Caco-2 (cell line): Measurements from ENCODE around the gene CWC22. TPM values are rescaled to one million over a fixed set of nuclear protein-coding genes. Genes with fewer than 3 reads are reported as not detected.

Experiments
- BruUV-seq: library from RNA; stranded (reverse); fragments of 400-500 nt; replicated peaks from 2 replicates; lab custom pipeline; 2021; lab: Mats Ljungman, UMichigan
- CTCF ChIA-PET: fragments of 300-600 bp; sonication (Branson Sonifier 250); formaldehyde crosslinking; loops from one replicate; lab custom pipeline; 2022; ENCODE audit warnings: antibody characterized with exemption; lab: Charles Lee
- POLR2A ChIA-PET: fragments of 300-600 bp; sonication (Branson Sonifier 250); formaldehyde crosslinking; loops from one replicate; lab custom pipeline; 2022; ENCODE audit warnings: antibody characterized with exemption; lab: Charles Lee
- DNase-seq, 2 experiments: peaks; one replicate each; pipeline versions ENCODE4 v3.0.0 to v3.0.0-alpha.2; 2020 to 2022
- H3K27me3 ChIP-seq: replicated peaks from 2 replicates; pipeline ENCODE4 v1.6.0; 2011; ENCODE audit warnings: low read length; ENCODE audit not compliant: control insufficient read depth, insufficient read depth
- H3K36me3 ChIP-seq: 2 replicates; pipeline ENCODE4 v1.5.1; 2011; ENCODE audit warnings: low read length; ENCODE audit not compliant: control insufficient read depth, insufficient read depth
- H3K4me1 ChIP-seq: fragments of 250-450 bp; sonication (Bioruptor Pico); 2 replicates; pipeline ENCODE4 v1.5.1; 2020; ENCODE audit warnings: mild to moderate bottlenecking
- H3K4me3 ChIP-seq: 2 replicates; pipeline ENCODE4 v1.5.1; 2011; ENCODE audit warnings: low read depth, mild to moderate bottlenecking, control low read depth, low read length
- H3K9me3 ChIP-seq: fragments of 250-450 bp; sonication (Bioruptor Pico); 2 replicates; pipeline ENCODE4 v1.5.1; 2020; ENCODE audit warnings: mild to moderate bottlenecking, moderate library complexity
- H3K27ac Mint-ChIP-seq: one replicate; pipeline ENCODE4 v1.8.0; 2022; ENCODE audit warnings: mixed read lengths; ENCODE audit not compliant: unreplicated experiment
- H3K27me3 Mint-ChIP-seq: one replicate; pipeline ENCODE4 v1.8.0; 2022; ENCODE audit warnings: mixed read lengths; ENCODE audit not compliant: insufficient read depth, unreplicated experiment
- H3K36me3 Mint-ChIP-seq: one replicate; pipeline ENCODE4 v1.8.0; 2022; ENCODE audit warnings: mild to moderate bottlenecking, mixed read lengths; ENCODE audit not compliant: insufficient read depth, unreplicated experiment
- H3K4me1 Mint-ChIP-seq: one replicate; pipeline ENCODE4 v1.8.0; 2022; ENCODE audit warnings: low read depth, mixed read lengths; ENCODE audit not compliant: unreplicated experiment
- H3K4me3 Mint-ChIP-seq: one replicate; pipeline ENCODE4 v1.8.0; 2022; ENCODE audit warnings: mild to moderate bottlenecking, moderate library complexity, mixed read lengths; ENCODE audit not compliant: unreplicated experiment
- H3K9me3 Mint-ChIP-seq: one replicate; pipeline ENCODE4 v1.8.0; 2022; ENCODE audit warnings: mixed read lengths; ENCODE audit not compliant: unreplicated experiment
- intact Hi-C: fragments of 100-400 bp; cut with micrococcal nuclease; formaldehyde crosslinking; loops from one replicate; pipeline ENCODE4 v1.10.0; 2022; ENCODE audit not compliant: unreplicated experiment
- total RNA-seq: library from RNA; stranded (reverse); gene quantifications from 2 replicates; pipeline ENCODE4 v1.2.3, GENCODE V29; 2022
- TF ChIP-seq, protein P1 (sequence below), 2 experiments: fragments of 200-600 bp in 1 of 2; IDR thresholded peaks; 1 replicate in 1 of 2; 2 replicates in 1 of 2; pipeline versions ENCODE4 v1.5.1 to v1.8.0; 2011 to 2022; ENCODE audit warnings: antibody characterized with exemption in 1 of 2, control low read depth in 1 of 2, inconsistent platforms in 1 of 2, low read depth in 1 of 2, low read length in 1 of 2, mild to moderate bottlenecking in 1 of 2, moderate library complexity in 1 of 2; ENCODE audit not compliant: insufficient read depth in 1 of 2, severe bottlenecking in 1 of 2, unreplicated experiment in 1 of 2

The CWC22 gene
- total RNA-seq, 1 experiment from 2014 or later, result 20.3 TPM

DNA sequence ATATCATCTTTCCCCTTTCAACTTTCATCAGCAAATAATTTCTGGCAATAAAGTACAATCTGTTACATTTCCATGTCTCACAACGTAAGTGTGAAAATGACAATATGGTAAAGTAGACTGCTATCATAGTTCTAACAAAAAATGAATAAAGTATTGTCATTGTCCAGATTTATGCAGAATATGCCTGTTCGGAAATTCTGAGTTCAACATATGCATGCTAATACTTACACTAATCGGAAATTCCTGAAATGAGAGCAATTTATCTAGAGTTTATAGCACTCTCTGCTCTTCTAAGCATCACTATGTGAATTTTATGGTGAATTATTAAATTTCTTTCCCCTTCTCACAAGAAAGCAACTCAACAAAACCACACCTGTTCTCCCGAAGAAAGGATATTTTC, 8.1 kb downstream of the CWC22 start:
- TF ChIP-seq, protein P1, sequence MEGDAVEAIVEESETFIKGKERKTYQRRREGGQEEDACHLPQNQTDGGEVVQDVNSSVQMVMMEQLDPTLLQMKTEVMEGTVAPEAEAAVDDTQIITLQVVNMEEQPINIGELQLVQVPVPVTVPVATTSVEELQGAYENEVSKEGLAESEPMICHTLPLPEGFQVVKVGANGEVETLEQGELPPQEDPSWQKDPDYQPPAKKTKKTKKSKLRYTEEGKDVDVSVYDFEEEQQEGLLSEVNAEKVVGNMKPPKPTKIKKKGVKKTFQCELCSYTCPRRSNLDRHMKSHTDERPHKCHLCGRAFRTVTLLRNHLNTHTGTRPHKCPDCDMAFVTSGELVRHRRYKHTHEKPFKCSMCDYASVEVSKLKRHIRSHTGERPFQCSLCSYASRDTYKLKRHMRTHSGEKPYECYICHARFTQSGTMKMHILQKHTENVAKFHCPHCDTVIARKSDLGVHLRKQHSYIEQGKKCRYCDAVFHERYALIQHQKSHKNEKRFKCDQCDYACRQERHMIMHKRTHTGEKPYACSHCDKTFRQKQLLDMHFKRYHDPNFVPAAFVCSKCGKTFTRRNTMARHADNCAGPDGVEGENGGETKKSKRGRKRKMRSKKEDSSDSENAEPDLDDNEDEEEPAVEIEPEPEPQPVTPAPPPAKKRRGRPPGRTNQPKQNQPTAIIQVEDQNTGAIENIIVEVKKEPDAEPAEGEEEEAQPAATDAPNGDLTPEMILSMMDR (IDR thresholded peaks at IDR 0.05; ENCODE audit: insufficient read depth in 1 of 2, low read depth in 1 of 2, low read length in 1 of 2, severe bottlenecking in 1 of 2, unreplicated experiment in 1 of 2), result no peak
- Mint-ChIP-seq H3K4me3 (no peak overlapping the region), H3K9me3 (no peaks in the 10 kb centered on the region), H3K27ac (no peak overlapping the region), H3K27me3 (no peaks in the 10 kb centered on the region), H3K4me1 (peaks cover 14% of the 10 kb centered on the region), H3K36me3 (peaks cover 4% of the 10 kb centered on the region)
- Histone ChIP-seq H3K27me3 (no peaks in the 10 kb centered on the region), H3K4me1 (peaks cover 13% of the 10 kb centered on the region; the same call in 1 of the 2 replicates), H3K9me3 (no peaks in the 10 kb centered on the region), H3K36me3 (no peaks in the 10 kb centered on the region), H3K4me3 (no peak overlapping the region)
- intact Hi-C loops, result no loop called here
- DNase-seq, result no peak
- CTCF ChIA-PET, result no interaction called here
- POLR2A ChIA-PET, result no interaction called here
- no TSS peak for BruUV-seq

DNA sequence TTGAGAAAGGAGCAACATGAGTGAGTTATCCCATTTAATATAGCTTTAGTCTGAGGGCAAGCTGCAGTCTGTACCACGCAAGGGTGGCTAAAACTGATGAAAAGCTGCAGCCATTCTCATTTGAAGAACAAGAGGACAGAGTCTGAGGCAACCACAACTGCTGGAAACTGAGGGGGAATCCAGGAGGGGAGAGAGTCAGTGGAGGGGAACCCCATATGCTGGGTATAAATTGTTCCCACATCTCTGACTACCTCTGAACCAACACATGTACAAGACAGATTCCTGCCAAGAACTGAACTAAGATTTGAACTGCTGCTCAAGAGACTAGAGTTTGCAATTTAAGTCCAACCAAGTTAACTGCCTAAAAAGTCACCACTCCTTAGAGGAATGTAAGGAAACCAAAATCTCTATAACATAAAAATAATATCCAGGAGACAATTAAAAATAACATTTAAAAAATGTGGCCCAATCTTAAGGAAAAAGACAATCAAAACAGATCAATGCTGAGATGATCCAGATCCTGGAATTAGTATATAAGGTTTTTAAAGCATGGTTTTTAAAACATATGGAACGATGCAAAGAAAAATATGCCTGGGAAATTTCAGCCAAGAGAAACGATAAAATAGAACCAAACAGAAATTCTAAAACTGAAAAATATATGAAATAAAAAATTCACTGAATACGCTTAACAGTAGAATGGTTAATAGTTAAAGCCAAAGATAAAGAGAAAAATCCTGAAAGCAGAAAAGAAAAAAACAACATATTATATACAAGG, 11.2 kb downstream of the CWC22 start:
- POLR2A ChIA-PET, result no interaction called here
- peaks cover 4% of the 10 kb centered on the region for H3K36me3 Mint-ChIP-seq
- no peaks in the 10 kb centered on the region for H3K27me3 Mint-ChIP-seq
- H3K36me3 ChIP-seq, result peaks cover 1% of the 10 kb centered on the region
- CTCF ChIA-PET, result no interaction called here
- no peak for DNase-seq
- no TSS peak for BruUV-seq
- no peaks in the 10 kb centered on the region for H3K4me1 Mint-ChIP-seq
- TF ChIP-seq, protein P1 (IDR thresholded peaks at IDR 0.05; ENCODE audit: insufficient read depth in 1 of 2, low read depth in 1 of 2, low read length in 1 of 2, severe bottlenecking in 1 of 2, unreplicated experiment in 1 of 2), result no peak
- no peak overlapping the region for H3K4me3 Mint-ChIP-seq
- H3K9me3 Mint-ChIP-seq, result no peaks in the 10 kb centered on the region
- H3K27ac Mint-ChIP-seq, result no peak overlapping the region
- H3K4me3 ChIP-seq, result no peak overlapping the region
- H3K9me3 ChIP-seq, result no peaks in the 10 kb centered on the region
- intact Hi-C loops, result no loop called here
- H3K27me3 ChIP-seq, result no peaks in the 10 kb centered on the region
- no peaks in the 10 kb centered on the region for H3K4me1 ChIP-seq

DNA sequence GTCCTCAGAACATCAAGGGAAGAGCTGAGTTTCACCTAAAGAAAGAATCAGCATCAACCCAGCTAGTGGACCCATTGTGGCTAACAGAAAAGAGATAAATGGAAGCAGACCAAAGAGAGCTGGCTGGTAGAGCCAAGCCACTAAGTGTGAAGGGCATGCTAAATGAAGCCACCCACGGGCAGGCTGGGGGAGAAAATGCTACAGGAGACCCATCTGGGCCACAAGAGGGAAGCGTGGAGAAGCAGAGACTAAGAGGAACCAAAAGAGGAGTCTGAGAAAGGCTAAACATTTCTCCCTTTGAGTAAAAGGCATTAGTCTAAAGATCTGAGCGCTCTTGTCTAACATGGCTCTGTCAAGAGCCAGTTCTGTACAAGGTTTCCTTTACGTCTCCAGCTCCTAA, 15.8 kb downstream of the CWC22 start:
- BruUV-seq, result no TSS peak
- peak; percentile 24 to 39 for DNase-seq
- Mint-ChIP-seq H3K4me1 (no peaks in the 10 kb centered on the region), H3K9me3 (no peaks in the 10 kb centered on the region), H3K27ac (no peak overlapping the region), H3K36me3 (peaks cover 11% of the 10 kb centered on the region), H3K27me3 (no peaks in the 10 kb centered on the region), H3K4me3 (no peak overlapping the region)
- no peaks in the 10 kb centered on the region for H3K27me3 ChIP-seq
- no peaks in the 10 kb centered on the region for H3K9me3 ChIP-seq
- H3K36me3 ChIP-seq, result peaks cover 1% of the 10 kb centered on the region
- POLR2A ChIA-PET, result no interaction called here
- no peak overlapping the region for H3K4me3 ChIP-seq
- TF ChIP-seq, protein P1 (IDR thresholded peaks at IDR 0.05; ENCODE audit: insufficient read depth in 1 of 2, low read depth in 1 of 2, low read length in 1 of 2, severe bottlenecking in 1 of 2, unreplicated experiment in 1 of 2), result no peak
- CTCF ChIA-PET, result no interaction called here
- H3K4me1 ChIP-seq, result no peaks in the 10 kb centered on the region
- intact Hi-C loops, result loop anchor here (1.0 kb wide), 1 partner anchor 86 kb away; no protein-coding TSS in a partner anchor
